CD4-positive, alpha-beta T cell (primary cell): ENCODE results near the gene TMEM151B. TPM values are rescaled to one million over a fixed set of nuclear protein-coding genes. Genes with fewer than 3 reads are reported as not detected.

ENCODE experiments used
- ATAC-seq: fragments of 200-7000 bp; cut with Tn5 transposase; one replicate; pipeline ENCODE4 v1.10.0; 2022; ENCODE audit warnings: mild to moderate bottlenecking; ENCODE audit not compliant: poor library complexity
- CTCF ChIA-PET: fragments of 350-600 bp; sonication (Branson Sonifier 250); formaldehyde crosslinking; loops from one replicate; lab custom pipeline; 2021; ENCODE audit warnings: antibody characterized with exemption, inconsistent platforms; lab: Charles Lee
- POLR2A ChIA-PET: fragments of 350-600 bp; sonication (Branson Sonifier 250); formaldehyde crosslinking; loops from one replicate; lab custom pipeline; 2021; ENCODE audit warnings: antibody characterized with exemption, inconsistent platforms; lab: Charles Lee
- DNase-seq, 14 experiments: peaks; one replicate each; pipeline ENCODE4 v3.0.0-alpha.2; 2013 to 2020; ENCODE audit warnings: mixed read lengths in 2 of 14
- H3K27ac ChIP-seq, 2 donors: one replicate each; pipeline versions ENCODE4 v1.5.1 to v1.7.0; 2013; ENCODE audit warnings: low read length in 2 of 2, low read depth in 1 of 2, mild to moderate bottlenecking in 1 of 2
- H3K27me3 ChIP-seq, 2 experiments: 1 replicate in 1 of 2; 2 replicates in 1 of 2; pipeline versions ENCODE4 v1.6.1 to v1.7.0; 2013; ENCODE audit warnings: low read length in 2 of 2, control low read depth in 1 of 2, mild to moderate bottlenecking in 1 of 2, moderate library complexity in 1 of 2; ENCODE audit not compliant: insufficient read depth in 2 of 2, control insufficient read depth in 1 of 2
- H3K36me3 ChIP-seq: one replicate; pipeline ENCODE4 v1.6.1; 2013; ENCODE audit warnings: low read length, control low read depth; ENCODE audit not compliant: insufficient read depth
- H3K4me1 ChIP-seq: one replicate; pipeline ENCODE4 v1.6.1; 2013; ENCODE audit warnings: low read length, control low read depth; ENCODE audit not compliant: insufficient read depth
- H3K4me3 ChIP-seq: one replicate; pipeline ENCODE4 v1.5.1; 2013; ENCODE audit warnings: mild to moderate bottlenecking, low read length, moderate library complexity
- H3K9me3 ChIP-seq, 2 experiments: 1 replicate in 1 of 2; 2 replicates in 1 of 2; pipeline versions ENCODE4 v1.6.1 to v1.7.0; 2013; ENCODE audit warnings: low read length in 2 of 2, mild to moderate bottlenecking in 2 of 2, control low read depth in 1 of 2, moderate library complexity in 1 of 2; ENCODE audit not compliant: control insufficient read depth in 1 of 2, insufficient read depth in 1 of 2
- H3K27ac Mint-ChIP-seq: one replicate; pipeline ENCODE4 v1.8.0; 2020; ENCODE audit warnings: mixed read lengths
- H3K27me3 Mint-ChIP-seq: one replicate; pipeline ENCODE4 v1.8.0; 2021; ENCODE audit warnings: mixed read lengths
- H3K36me3 Mint-ChIP-seq: one replicate; pipeline ENCODE4 v1.8.0; 2021; ENCODE audit warnings: low read depth, mixed read lengths
- H3K4me1 Mint-ChIP-seq: one replicate; pipeline ENCODE4 v1.8.0; 2021; ENCODE audit warnings: low read depth, mixed read lengths
- H3K4me3 Mint-ChIP-seq: one replicate; pipeline ENCODE4 v1.8.0; 2020; ENCODE audit warnings: mild to moderate bottlenecking, mixed read lengths
- H3K9me3 Mint-ChIP-seq: one replicate; pipeline ENCODE4 v1.8.0; 2020; ENCODE audit warnings: mixed read lengths
- CTCF ChIP-seq: fragments of 200-600 bp; IDR thresholded peaks from one replicate; pipeline ENCODE4 v1.8.0; 2022; ENCODE audit warnings: antibody characterized with exemption, mild to moderate bottlenecking
- intact Hi-C, 2 experiments: fragments of 100-400 bp; cut with DNase I in 1 of 2; cut with micrococcal nuclease in 1 of 2; formaldehyde crosslinking; loops; one replicate each; pipeline versions ENCODE4 v1.15.1 to v1.9.0; 2023 to 2025; cut with DNase I, micrococcal nuclease
- total RNA-seq, 174 experiments: library from RNA in 2 of 174; stranded (reverse) in 2 of 174; gene quantifications; one replicate each; pipeline ENCODE4 v1.2.3 and lab custom pipeline; 2021 to 2026

Gene TMEM151B
- total RNA-seq, 2 experiments from 2014 or later = not detected

DNA sequence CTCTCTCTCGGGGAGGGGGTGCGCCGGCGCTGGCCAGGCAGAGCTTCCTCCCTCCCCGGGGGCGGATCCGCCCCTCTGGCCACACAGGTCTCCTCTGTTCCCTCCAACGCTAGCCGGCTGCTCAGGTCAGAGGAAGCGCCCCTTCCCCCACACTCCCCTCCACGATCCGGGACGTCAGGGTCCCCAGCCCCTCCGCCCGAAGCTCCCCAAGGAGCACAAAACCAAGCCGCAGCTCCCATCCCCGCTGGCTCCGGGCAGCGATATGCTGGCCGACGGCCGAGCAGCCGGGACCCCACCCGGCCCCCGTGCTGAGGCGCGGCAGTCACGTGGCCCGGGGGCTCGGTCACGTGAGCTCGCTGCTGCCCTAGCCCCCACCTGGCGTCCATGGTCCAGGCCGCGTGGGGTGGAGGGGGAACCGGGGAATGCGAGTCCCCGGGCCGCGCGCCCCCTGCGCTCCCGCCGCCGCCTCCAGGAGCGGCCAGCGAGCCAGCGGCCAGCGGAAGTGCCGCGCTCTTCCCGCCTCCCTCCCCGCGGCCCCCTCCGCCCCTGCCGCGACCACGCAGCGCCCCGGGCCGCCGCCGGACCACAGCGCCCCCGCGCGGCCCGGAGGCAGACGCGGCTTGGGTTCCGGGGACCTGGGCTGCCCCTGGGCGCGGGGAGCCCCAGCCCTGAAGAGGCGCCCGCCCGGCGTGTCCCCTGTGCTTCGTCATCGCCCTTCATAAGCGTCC lies 13.1 kb upstream of the TMEM151B start, which contains the start of gene SLC35B2:
Gene SLC35B2, minus strand, starts transcription at position 504 of the 728 bp plus-strand sequence. Its CDS starts 118 bp downstream, at position 386.
- intact Hi-C loops = loop anchor here (1.0 to 5.0 kb wide), 4 partner anchors 10 to 130 kb away; partner anchors contain the start of genes SLC29A1 (in 2 of the 2), HSP90AB1 (in 1 of the 2), MRPL14 (in 1 of the 2) and TMEM63B (in 1 of the 2)
- H3K9me3 ChIP-seq = no peaks in the 10 kb centered on the region
- H3K27me3 ChIP-seq = no peaks in the 10 kb centered on the region
- H3K4me1 ChIP-seq = peaks cover 52% of the 10 kb centered on the region
- ATAC-seq (peak; percentile 84), DNase-seq (peak in 13 of 14 experiments; percentile 33 to 89 (median 56))
- Mint-ChIP-seq H3K27ac (peak within 1 kb of the TSS; percentile 78), H3K27me3 (no peaks in the 10 kb centered on the region), H3K4me1 (peaks cover 57% of the 10 kb centered on the region), H3K4me3 (peak within 1 kb of the TSS; percentile 90), H3K36me3 (peaks cover 66% of the 10 kb centered on the region), H3K9me3 (no peaks in the 10 kb centered on the region)
- ChIA-PET POLR2A (interaction anchor here (0.8 to 4.0 kb wide), 10 partner anchors 7 to 1082 kb away, joined by 3 to 135 read pairs (median 4); partner anchors contain the start of genes AARS2, HSP90AB1 and SLC29A1), CTCF (interaction anchor here (0.8 to 2.6 kb wide), 16 partner anchors 7 to 569 kb away, joined by 3 to 12 read pairs (median 3); partner anchors contain the start of genes AARS2, HSP90AB1 and SLC29A1)
- TF ChIP-seq CTCF = peak; percentile 29
- peak within 1 kb of the TSS; percentile 95 for H3K4me3 ChIP-seq
- H3K36me3 ChIP-seq = peaks cover 73% of the 10 kb centered on the region
- peak within 1 kb of the TSS; percentile 63 to 76 for H3K27ac ChIP-seq

GRCh38 chr6:44257753-44258324 lies 12.4 kb upstream of the TMEM151B start:
- ChIA-PET POLR2A (interaction anchor here (1.0 to 4.0 kb wide), 4 partner anchors 11 to 38 kb away, joined by 3 to 135 read pairs (median 10); partner anchors contain the start of genes HSP90AB1 and SLC29A1), CTCF (interaction anchor here (1.0 to 2.4 kb wide), 6 partner anchors 11 to 55 kb away, joined by 3 to 12 read pairs (median 4); partner anchors contain the start of genes AARS2, HSP90AB1 and SLC29A1)
- peak overlapping the region; percentile 78 for H3K27ac Mint-ChIP-seq
- Histone ChIP-seq H3K9me3 (no peaks in the 10 kb centered on the region), H3K4me3 (peak overlapping the region; percentile 33), H3K27ac (peak overlapping the region; percentile 38 to 61), H3K4me1 (peaks cover 58% of the 10 kb centered on the region), H3K27me3 (no peaks in the 10 kb centered on the region), H3K36me3 (peaks cover 70% of the 10 kb centered on the region)
- H3K36me3 Mint-ChIP-seq = peaks cover 62% of the 10 kb centered on the region
- H3K4me3 Mint-ChIP-seq = peak overlapping the region; percentile 90
- no peak for DNase-seq
- peaks cover 60% of the 10 kb centered on the region for H3K4me1 Mint-ChIP-seq
- no peaks in the 10 kb centered on the region for H3K27me3 Mint-ChIP-seq
- TF ChIP-seq CTCF = peak; percentile 4
- no peaks in the 10 kb centered on the region for H3K9me3 Mint-ChIP-seq
- ATAC-seq = no peak
- intact Hi-C loops = loop anchor here (1.0 to 5.0 kb wide), 4 partner anchors 11 to 131 kb away; partner anchors contain the start of genes SLC29A1 (in 2 of the 2), HSP90AB1 (in 1 of the 2), MRPL14 (in 1 of the 2) and TMEM63B (in 1 of the 2)

- ChIA-PET POLR2A (interaction anchor here (1.0 to 2.9 kb wide), 2 partner anchors 11 to 35 kb away, joined by 7 to 12 read pairs; partner anchors contain the start of genes HSP90AB1 and SLC29A1), CTCF (interaction anchor here (1.1 kb wide), 1 partner anchor 55 kb away, joined by 4 read pairs; the partner anchor contains the start of gene AARS2)
- no peak for ATAC-seq
- H3K36me3 ChIP-seq = peaks cover 65% of the 10 kb centered on the region
- no peak overlapping the region for H3K4me3 ChIP-seq
- Mint-ChIP-seq H3K9me3 (no peaks in the 10 kb centered on the region), H3K36me3 (peaks cover 62% of the 10 kb centered on the region), H3K27ac (peak overlapping the region; percentile 78), H3K4me1 (peaks cover 60% of the 10 kb centered on the region), H3K4me3 (peak overlapping the region; percentile 90), H3K27me3 (no peaks in the 10 kb centered on the region)
- H3K9me3 ChIP-seq = no peaks in the 10 kb centered on the region
- no peak for TF ChIP-seq CTCF
- intact Hi-C loops = loop anchor here (5.0 kb wide), 3 partner anchors 36 to 131 kb away; partner anchors contain the start of genes SLC29A1 (in 2 of the 2), MRPL14 (in 1 of the 2) and TMEM63B (in 1 of the 2)
- no peaks in the 10 kb centered on the region for H3K27me3 ChIP-seq
- H3K27ac ChIP-seq = peak overlapping the region in 1 of 2 donors; percentile 38
- no peak for DNase-seq
- H3K4me1 ChIP-seq = peaks cover 60% of the 10 kb centered on the region
Observed at GRCh38 chr6:44258325-44258863, 11.9 kb upstream of the TMEM151B start.
